Left ventricle myocardium inferior (tissue), 1 donor: Measurements from ENCODE around the gene SUCLG1. TPM values are rescaled to one million over a fixed set of nuclear protein-coding genes. Genes with fewer than 3 reads are reported as not detected.

Experiments used
- DNase-seq: peaks from one replicate; pipeline ENCODE4 v3.0.0-alpha.2; 2020
- H3K27ac ChIP-seq: fragments of 200-600 bp; replicated peaks from 2 replicates; pipeline ENCODE4 v1.8.0; 2021
- H3K27me3 ChIP-seq: fragments of 200-600 bp; 2 replicates; pipeline ENCODE4 v1.8.0; 2021; ENCODE audit warnings: low read depth
- H3K36me3 ChIP-seq: fragments of 200-600 bp; 2 replicates; pipeline ENCODE4 v1.8.0; 2021
- H3K4me1 ChIP-seq: fragments of 200-600 bp; 2 replicates; pipeline ENCODE4 v1.8.0; 2021
- H3K4me3 ChIP-seq: fragments of 200-600 bp; 2 replicates; pipeline ENCODE4 v1.8.0; 2021; ENCODE audit warnings: mild to moderate bottlenecking, moderate library complexity
- H3K9me3 ChIP-seq: fragments of 200-600 bp; replicated peaks from 2 replicates; pipeline ENCODE4 v1.8.0; 2021
- CTCF ChIP-seq: fragments of 200-600 bp; IDR thresholded peaks from 2 replicates; pipeline ENCODE4 v1.8.0; 2021; ENCODE audit warnings: antibody characterized with exemption, mild to moderate bottlenecking, borderline replicate concordance
- intact Hi-C: fragments of 100-400 bp; cut with micrococcal nuclease; formaldehyde crosslinking; loops from one replicate; pipeline ENCODE4 v1.11.0; 2022
- total RNA-seq: library from RNA; stranded (reverse); fragmentation: NEBNext Ultra II Directional; extraction: Animal tissue kit (Norgen Biotek cat#: 25700); gene quantifications from one replicate; pipeline ENCODE4 v1.2.1, GENCODE V29; 2021
- donor health status: DM: no; HTN: yes; CAD: no; lungs with severe emphysema.

SUCLG1 gene
- total RNA-seq, 1 donor from 2014 or later: 292 TPM

GRCh38 chr2:84461310-84461709 is 2.2 kb upstream of the SUCLG1 start:
- H3K27me3 ChIP-seq: no peaks in the 10 kb centered on the region
- H3K36me3 ChIP-seq: no peaks in the 10 kb centered on the region
- DNase-seq: no peak
- H3K27ac ChIP-seq: no peak overlapping the region
- peaks cover 35% of the 10 kb centered on the region for H3K4me1 ChIP-seq
- H3K4me3 ChIP-seq: no peak overlapping the region
- H3K9me3 ChIP-seq: no peaks in the 10 kb centered on the region
- intact Hi-C loops: no loop called here
- TF ChIP-seq CTCF: no peak

GRCh38 chr2:84460670-84461069 is 1.6 kb upstream of the SUCLG1 start:
- TF ChIP-seq CTCF: no peak
- H3K4me1 ChIP-seq: peaks cover 42% of the 10 kb centered on the region
- intact Hi-C loops: no loop called here

GRCh38 chr2:84459944-84460429 is 907 bp upstream of the SUCLG1 start:
- Histone ChIP-seq H3K4me1 (peaks cover 44% of the 10 kb centered on the region), H3K9me3 (no peaks in the 10 kb centered on the region), H3K4me3 (peak overlapping the region; percentile 95), H3K27ac (peak overlapping the region; percentile 94), H3K27me3 (no peaks in the 10 kb centered on the region), H3K36me3 (no peaks in the 10 kb centered on the region)
- no peak for TF ChIP-seq CTCF
- intact Hi-C loops: no loop called here
- no peak for DNase-seq

More at GRCh38 chr2:84460670-84461069, 1.6 kb upstream of the SUCLG1 start:
- Histone ChIP-seq H3K36me3 (no peaks in the 10 kb centered on the region), H3K4me3 (no peak overlapping the region), H3K27me3 (no peaks in the 10 kb centered on the region), H3K9me3 (no peaks in the 10 kb centered on the region), H3K27ac (no peak overlapping the region)
- no peak for DNase-seq

GRCh38 chr2:84458551-84459017 is 496 bp downstream of the SUCLG1 start:
- Histone ChIP-seq H3K27ac (peak overlapping the region; percentile 94), H3K9me3 (no peaks in the 10 kb centered on the region), H3K27me3 (no peaks in the 10 kb centered on the region), H3K4me1 (peaks cover 58% of the 10 kb centered on the region), H3K36me3 (peaks cover 3% of the 10 kb centered on the region), H3K4me3 (peak overlapping the region; percentile 95)
- TF ChIP-seq CTCF: no peak
- no peak for DNase-seq
- intact Hi-C loops: no loop called here

- Histone ChIP-seq H3K27ac (peak overlapping the region; percentile 94), H3K9me3 (no peaks in the 10 kb centered on the region), H3K4me1 (peaks cover 67% of the 10 kb centered on the region), H3K36me3 (peaks cover 3% of the 10 kb centered on the region), H3K4me3 (peak overlapping the region; percentile 95), H3K27me3 (no peaks in the 10 kb centered on the region)
- intact Hi-C loops: no loop called here
- no peak for TF ChIP-seq CTCF
- DNase-seq: no peak
Measured at GRCh38 chr2:84457686-84458085, 1.4 kb downstream of the SUCLG1 start.
